CD4-positive, alpha-beta T cell treated with Interleukin-12 subunit alpha and Interleukin-12 subunit beta, for 1 hour (primary cell): Measurements from ENCODE around the gene AGAP4.
"Not testable (repeated sequence)": the region's sequence is repeated elsewhere in the genome, so short reads cannot be mapped to it uniquely, and the experiment has no call there.

Experiments used
- DNase-seq: peaks from one replicate; pipeline ENCODE4 v3.0.0-alpha.2; 2020

AGAP4 gene

GRCh38 chr10:45789991-45790390 lies 57.3 kb downstream of the AGAP4 start:
- not testable (repeated sequence) for DNase-seq

- DNase-seq, result not testable (repeated sequence)
These were observed 60.0 kb downstream of the AGAP4 start for GRCh38 chr10:45787212-45787741.

GRCh38 chr10:45786217-45786616 lies 61.1 kb downstream of the AGAP4 start:
- not testable (repeated sequence) for DNase-seq
